H1 (cell line): Measurements from ENCODE around the gene EIF4E1B. TPM values are rescaled to one million over a fixed set of nuclear protein-coding genes. Genes with fewer than 3 reads are reported as not detected.

Source experiments
- CTCF ChIA-PET: fragments of 300-600 bp; sonication (Branson Sonifier 250); formaldehyde crosslinking; loops from one replicate; lab custom pipeline; 2021; ENCODE audit not compliant: partially characterized antibody; lab: Charles Lee
- POLR2A ChIA-PET: fragments of 300-600 bp; sonication (Branson Sonifier 250); formaldehyde crosslinking; loops from one replicate; lab custom pipeline; 2021; ENCODE audit warnings: inconsistent platforms; ENCODE audit not compliant: partially characterized antibody; lab: Charles Lee
- DNase-seq, 2 experiments: peaks; one replicate each; pipeline versions ENCODE4 v3.0.0 to v3.0.0-alpha.2; 2010 to 2022; ENCODE audit warnings: low spot score in 2 of 2, low read depth in 1 of 2, mixed read lengths in 1 of 2
- FAIRE-seq: peaks from 2 replicates; lab custom pipeline; 2011; peaks lifted over from hg19 to GRCh38; lab: Jason Lieb, UNC
- H2AFZ ChIP-seq: 2 replicates; pipeline ENCODE4 v1.8.1; 2012; ENCODE audit warnings: low read length, inconsistent platforms
- H2AK5ac ChIP-seq: 2 replicates; pipeline ENCODE4 v1.6.1; 2013; ENCODE audit warnings: low read depth, low read length
- H2BK120ac ChIP-seq: replicated peaks from 2 replicates; pipeline ENCODE3; 2013; ENCODE audit warnings: low read depth, low read length, inconsistent platforms
- H2BK12ac ChIP-seq: 2 replicates; pipeline ENCODE4 v1.6.1; 2013; ENCODE audit warnings: low read depth, low read length
- H2BK15ac ChIP-seq: 2 replicates; pipeline ENCODE4 v1.6.1; 2013; ENCODE audit warnings: low read length
- H2BK20ac ChIP-seq: 2 replicates; pipeline ENCODE4 v1.6.1; 2013; ENCODE audit warnings: low read length
- H2BK5ac ChIP-seq: 2 replicates; pipeline ENCODE4 v1.6.1; 2013; ENCODE audit warnings: low read depth, low read length
- H3K14ac ChIP-seq: 2 replicates; pipeline ENCODE4 v1.6.1; 2013; ENCODE audit warnings: inconsistent platforms; ENCODE audit not compliant: insufficient read length
- H3K18ac ChIP-seq: 2 replicates; pipeline ENCODE4 v1.6.1; 2013; ENCODE audit warnings: low read length; ENCODE audit errors: extremely low read depth
- H3K23ac ChIP-seq: 2 replicates; pipeline ENCODE4 v1.6.1; 2013; ENCODE audit warnings: inconsistent platforms; ENCODE audit not compliant: insufficient read length
- H3K23me2 ChIP-seq: 2 replicates; pipeline ENCODE4 v1.6.1; 2013; ENCODE audit warnings: low read depth, low read length
- H3K27ac ChIP-seq: 2 replicates; pipeline ENCODE4 v1.6.1; 2011; ENCODE audit warnings: low read depth, low read length, inconsistent platforms
- H3K27me3 ChIP-seq, 4 experiments: replicated peaks in 1 of 4; 1 replicate in 1 of 4; 2 replicates in 3 of 4; pipeline versions ENCODE4 v1.6.1 to v1.8.1; 2011 to 2013; ENCODE audit warnings: low read length in 3 of 4, mild to moderate bottlenecking in 3 of 4, inconsistent platforms in 2 of 4, mixed read lengths in 2 of 4, moderate library complexity in 1 of 4; ENCODE audit not compliant: control insufficient read depth in 3 of 4, insufficient read depth in 3 of 4; ENCODE audit errors: extremely low read depth in 1 of 4
- H3K36me3 ChIP-seq, 4 experiments: 2 replicates each; pipeline versions ENCODE4 v1.6.1 to v1.8.1; 2011 to 2013; ENCODE audit warnings: mild to moderate bottlenecking in 4 of 4, low read length in 3 of 4, moderate library complexity in 2 of 4, control low read depth in 1 of 4, inconsistent platforms in 1 of 4; ENCODE audit not compliant: insufficient read depth in 4 of 4, control insufficient read depth in 2 of 4
- H3K4ac ChIP-seq: replicated peaks from 2 replicates; pipeline ENCODE3; 2013; ENCODE audit warnings: low read length, low read depth, mixed read lengths, inconsistent platforms; ENCODE audit not compliant: insufficient read length
- H3K4me1 ChIP-seq, 4 experiments: replicated peaks in 1 of 4; 1 replicate in 1 of 4; 2 replicates in 3 of 4; pipeline versions ENCODE4 v1.6.1 to v1.8.1; 2011 to 2013; ENCODE audit warnings: low read length in 3 of 4, inconsistent platforms in 2 of 4, mixed read lengths in 1 of 4; ENCODE audit not compliant: insufficient read depth in 4 of 4, control insufficient read depth in 3 of 4
- H3K4me2 ChIP-seq, 2 experiments: 2 replicates each; pipeline versions ENCODE4 v1.6.1 to v1.8.1; 2011 to 2013; ENCODE audit warnings: low read depth in 2 of 2, low read length in 2 of 2, control low read depth in 1 of 2, inconsistent platforms in 1 of 2, mild to moderate bottlenecking in 1 of 2; ENCODE audit not compliant: insufficient read depth in 1 of 2
- H3K4me3 ChIP-seq, 4 experiments: fragments of 200-600, 300-600 bp in 1 of 4; sonication (generic), shearing (Covaris generic), sonication (Bioruptor Twin) in 1 of 4; 2 replicates each; pipeline versions ENCODE4 v1.5.1 to v1.8.1; 2011 to 2016; ENCODE audit warnings: low read length in 4 of 4, low read depth in 3 of 4, control low read depth in 2 of 4, inconsistent platforms in 2 of 4, mild to moderate bottlenecking in 2 of 4, mixed read lengths in 1 of 4, moderate library complexity in 1 of 4; ENCODE audit not compliant: insufficient read depth in 2 of 4; ENCODE audit errors: extremely low read depth in 1 of 4
- H3K56ac ChIP-seq: replicated peaks from 2 replicates; pipeline ENCODE3; 2013; ENCODE audit warnings: low read depth, mild to moderate bottlenecking, mixed read lengths, low read length, inconsistent platforms; ENCODE audit not compliant: insufficient read length
- H3K79me1 ChIP-seq: 2 replicates; pipeline ENCODE4 v1.6.1; 2013; ENCODE audit warnings: low read depth, low read length, control low read depth
- H3K79me2 ChIP-seq, 2 experiments: 2 replicates each; pipeline versions ENCODE4 v1.6.1 to v1.8.1; 2012 to 2013; ENCODE audit warnings: low read length in 2 of 2, mild to moderate bottlenecking in 2 of 2, inconsistent platforms in 1 of 2; ENCODE audit not compliant: insufficient read depth in 2 of 2, control insufficient read depth in 1 of 2
- H3K9ac ChIP-seq, 4 experiments: replicated peaks in 1 of 4; 1 replicate in 1 of 4; 2 replicates in 3 of 4; pipeline versions ENCODE4 v1.6.1 to v1.8.1; 2011 to 2013; ENCODE audit warnings: low read depth in 3 of 4, low read length in 3 of 4, control low read depth in 2 of 4, mild to moderate bottlenecking in 2 of 4, moderate library complexity in 2 of 4, inconsistent platforms in 1 of 4; ENCODE audit errors: extremely low read depth in 1 of 4
- H3K9me3 ChIP-seq, 2 experiments: 2 replicates each; pipeline versions ENCODE4 v1.6.1 to v1.8.1; 2012 to 2013; ENCODE audit warnings: mild to moderate bottlenecking in 2 of 2, moderate library complexity in 2 of 2, control low read depth in 1 of 2, inconsistent platforms in 1 of 2, low read depth in 1 of 2, low read length in 1 of 2, mixed read lengths in 1 of 2; ENCODE audit not compliant: insufficient read depth in 2 of 2
- H4K20me1 ChIP-seq, 2 experiments: replicated peaks in 1 of 2; 2 replicates each; pipeline versions ENCODE3 to v1.8.1; 2011 to 2013; ENCODE audit warnings: inconsistent platforms in 2 of 2, low read length in 2 of 2, mild to moderate bottlenecking in 1 of 2; ENCODE audit not compliant: insufficient read depth in 2 of 2, control insufficient read depth in 1 of 2
- H4K5ac ChIP-seq: 2 replicates; pipeline ENCODE4 v1.6.1; 2013; ENCODE audit warnings: low read length, low read depth, mixed read lengths, inconsistent platforms; ENCODE audit not compliant: insufficient read length
- H4K8ac ChIP-seq: 2 replicates; pipeline ENCODE4 v1.8.0; 2013; ENCODE audit warnings: mild to moderate bottlenecking, moderate library complexity, low read length, inconsistent platforms; ENCODE audit not compliant: insufficient read depth; ENCODE audit errors: extremely low read depth
- H4K91ac ChIP-seq: replicated peaks from 2 replicates; pipeline ENCODE3; 2013; ENCODE audit warnings: low read length, mixed read lengths, inconsistent platforms; ENCODE audit not compliant: insufficient read length
- BACH1 ChIP-seq: IDR thresholded peaks from 2 replicates; pipeline ENCODE4 v1.6.1; 2012; ENCODE audit warnings: low read length, improper control_type of control experiment
- CTBP2 ChIP-seq: IDR thresholded peaks from 2 replicates; pipeline ENCODE4 v1.7.0; 2011; ENCODE audit warnings: borderline replicate concordance, mild to moderate bottlenecking, moderate library complexity, mixed read lengths, low read length; ENCODE audit not compliant: insufficient read depth, insufficient read length
- SUZ12 ChIP-seq: fragments of 200-600 bp; sonication (generic); IDR thresholded peaks from 2 replicates; pipeline ENCODE4 v1.6.1; 2012; ENCODE audit warnings: mild to moderate bottlenecking, inconsistent platforms, low read length, moderate library complexity, mixed read lengths
- YY1 ChIP-seq: IDR thresholded peaks from 2 replicates; pipeline ENCODE4 v1.6.1; 2011; ENCODE audit warnings: low read depth, mild to moderate bottlenecking, low read length
- WGBS, 2 experiments: shearing (Covaris generic) in 1 of 2; methylation state at CpG; one replicate each; pipeline versions ENCODE4 v1.1.6 to v1.1.7; 2013 to 2015; ENCODE audit warnings: low lambda C conversion rate in 2 of 2, mixed read lengths in 2 of 2, inconsistent platforms in 1 of 2, low coverage in 1 of 2, missing lambda C conversion rate in 1 of 2; ENCODE audit not compliant: insufficient replicate concordance in 2 of 2, insufficient coverage in 1 of 2, insufficient read length in 1 of 2; ENCODE audit errors: extremely low coverage in 1 of 2, missing lambda C conversion rate in 1 of 2; 5-methylcytosine and 5-hydroxymethylcytosine counted together
- polyA plus RNA-seq, 7 experiments: library from polyadenylated mRNA; depleted of rRNA in 3 of 7; stranded (reverse) in 5 of 7; unstranded in 2 of 7; fragments of >200 nt in 5 of 7; fragments of 200-250 nt in 2 of 7; gene quantifications; 1 replicate in 5 of 7; 2 replicates in 1 of 7; 4 replicates in 1 of 7; pipeline versions ENCODE4 v1.2.1 to v1.2.3, GENCODE V29; 2011 to 2013; ENCODE audit warnings: missing spikeins in 2 of 7, mixed read lengths in 2 of 7
- total RNA-seq: library from RNA; stranded (reverse); fragmentation: NEBNext Ultra II Directional; extraction: Animal tissue kit (Norgen Biotek cat#: 25700); gene quantifications from 2 replicates; pipeline ENCODE4 v1.2.1, GENCODE V29; 2021

Gene EIF4E1B
- total and polyA plus RNA-seq, 2 of the 8 experiments (the other 6 are each of a cell fraction or from before 2014, with no cell fraction given) = 0.97 to 1.3 TPM

DNA sequence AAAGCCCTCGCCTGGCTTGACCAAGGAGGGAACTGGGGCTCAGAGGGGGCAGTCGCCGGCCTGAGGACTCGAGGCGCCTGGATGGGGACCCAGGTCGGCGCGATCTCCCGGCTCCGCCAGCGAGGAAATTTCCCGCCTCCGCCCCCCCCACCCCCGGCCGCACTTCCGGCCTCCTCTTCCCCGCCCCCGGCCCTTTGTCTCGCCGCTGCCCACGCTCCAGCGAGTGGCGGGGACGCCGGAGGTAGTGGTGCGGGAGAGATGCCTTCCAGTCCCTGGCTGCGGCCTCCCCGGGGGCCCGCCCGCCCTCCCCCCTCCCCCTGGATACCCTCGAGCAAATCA, 20.1 kb upstream of the EIF4E1B start:
- no peak overlapping the region for H2BK15ac ChIP-seq
- WGBS, 2 experiments = 0% methylated on average over 1 of the region's 31 CpGs; no CpG with 5 or more reads in 1 of the 2 experiments
- no peak overlapping the region for H4K8ac ChIP-seq
- no peaks in the 10 kb centered on the region for H3K79me1 ChIP-seq
- H3K36me3 ChIP-seq = no peaks in the 10 kb centered on the region
- no peak overlapping the region for H2AK5ac ChIP-seq
- no peak overlapping the region for H3K27ac ChIP-seq
- peak overlapping the region; percentile 87 to 93 for H3K4me2 ChIP-seq
- H4K91ac ChIP-seq = no peak overlapping the region
- H2BK20ac ChIP-seq = no peak overlapping the region
- H3K23me2 ChIP-seq = peaks cover 8% of the 10 kb centered on the region
- H3K18ac ChIP-seq = no peak overlapping the region; the same call in 1 of the 2 replicates
- H3K79me2 ChIP-seq = no peaks in the 10 kb centered on the region
- no peak overlapping the region for H3K9ac ChIP-seq
- no peaks in the 10 kb centered on the region for H3K9me3 ChIP-seq
- ChIA-PET CTCF (interaction anchor here (1.0 to 1.9 kb wide), 2 partner anchors 11 to 14 kb away, joined by 3 to 5 read pairs; no protein-coding TSS in a partner anchor), POLR2A (no interaction called here)
- no peak overlapping the region for H2BK120ac ChIP-seq
- FAIRE-seq = no peak
- no peak overlapping the region for H3K56ac ChIP-seq
- H2BK12ac ChIP-seq = no peak overlapping the region
- no peak overlapping the region for H3K4ac ChIP-seq
- no peak overlapping the region for H2AFZ ChIP-seq
- no peak overlapping the region for H3K23ac ChIP-seq
- DNase-seq = no peak
- H3K4me1 ChIP-seq = peaks cover 0 to 8% (median 5%) of the 10 kb centered on the region in 4 experiments; a peak in 5 of 7 replicates
- H4K5ac ChIP-seq = no peak overlapping the region
- H3K4me3 ChIP-seq = peak overlapping the region; percentile 42 to 65 (median 44)
- no peak overlapping the region for H2BK5ac ChIP-seq
- H4K20me1 ChIP-seq = peaks cover 5 to 8% of the 10 kb centered on the region in 2 experiments
- H3K14ac ChIP-seq = no peak overlapping the region
- H3K27me3 ChIP-seq = peaks cover 0 to 14% (median 10%) of the 10 kb centered on the region in 4 experiments; a peak in 5 of 7 replicates
- TF ChIP-seq YY1 (no peak), CTBP2 (no peak), SUZ12 (no peak), BACH1 (no peak)
